GM20000 (cell line): ENCODE data around the gene KDM7A.
"Not testable (repeated sequence)": the region's sequence is repeated elsewhere in the genome, so short reads cannot be mapped to it uniquely, and the experiment has no call there.

Source experiments
- DNase-seq: peaks from one replicate; pipeline ENCODE4 v3.0.0; 2012; ENCODE audit warnings: low spot score
- CTCF ChIP-seq: IDR thresholded peaks from 2 replicates; pipeline ENCODE4 v1.5.1; 2012; ENCODE audit warnings: mild to moderate bottlenecking, control low read depth; ENCODE audit errors: extremely low read depth, missing control alignments

Gene KDM7A

GRCh38 chr7:140136073-140136472 is 40.7 kb downstream of the KDM7A start:
- DNase-seq = no peak
- TF ChIP-seq CTCF = no peak

- no peak for DNase-seq
- TF ChIP-seq CTCF = no peak
Observed at GRCh38 chr7:140134039-140134438, 42.7 kb downstream of the KDM7A start.

GRCh38 chr7:140127360-140128127 is 49.2 kb downstream of the KDM7A start:
- no peak for DNase-seq
- TF ChIP-seq CTCF = no peak

- TF ChIP-seq CTCF = no peak
Observed at GRCh38 chr7:140126435-140127034, 50.2 kb downstream of the KDM7A start.

GRCh38 chr7:140122965-140123364 is 53.8 kb downstream of the KDM7A start:
- no peak for TF ChIP-seq CTCF
- DNase-seq = no peak

More at GRCh38 chr7:140126435-140127034, 50.2 kb downstream of the KDM7A start:
- no peak for DNase-seq

- no peak for DNase-seq
- TF ChIP-seq CTCF = no peak
Observed at GRCh38 chr7:140121326-140121725, 55.5 kb downstream of the KDM7A start.

GRCh38 chr7:140114817-140115216 is 62.0 kb downstream of the KDM7A start:
- not testable (repeated sequence) for DNase-seq

GRCh38 chr7:140108777-140109176 is 68.0 kb downstream of the KDM7A start:
- not testable (repeated sequence) for DNase-seq
